Activated CD4-positive, alpha-beta memory T cell treated with anti-CD3 and anti-CD28 coated beads for 36 hours (primary cell): ENCODE measurements around the gene FRMD8. TPM values are rescaled to one million over a fixed set of nuclear protein-coding genes. Genes with fewer than 3 reads are reported as not detected.

Experiments
- CTCF ChIA-PET: fragments of 350-600 bp; sonication (Branson Sonifier 250); formaldehyde crosslinking; loops from one replicate; lab custom pipeline; 2021; ENCODE audit warnings: antibody characterized with exemption, inconsistent platforms; lab: Charles Lee
- POLR2A ChIA-PET: fragments of 350-600 bp; sonication (Branson Sonifier 250); formaldehyde crosslinking; loops from one replicate; lab custom pipeline; 2021; ENCODE audit warnings: antibody characterized with exemption; lab: Charles Lee
- DNase-seq: peaks from one replicate; pipeline ENCODE4 v3.0.0-alpha.2; 2020
- H3K27ac Mint-ChIP-seq: one replicate; pipeline ENCODE4 v1.8.0; 2021; ENCODE audit warnings: mixed read lengths
- H3K27me3 Mint-ChIP-seq: one replicate; pipeline ENCODE4 v1.8.0; 2021; ENCODE audit warnings: mixed read lengths
- H3K36me3 Mint-ChIP-seq: one replicate; pipeline ENCODE4 v1.8.0; 2021; ENCODE audit warnings: mixed read lengths
- H3K4me1 Mint-ChIP-seq: one replicate; pipeline ENCODE4 v1.8.0; 2021; ENCODE audit warnings: low read depth, mixed read lengths
- H3K4me3 Mint-ChIP-seq: one replicate; pipeline ENCODE4 v1.8.0; 2021; ENCODE audit warnings: mild to moderate bottlenecking, mixed read lengths
- H3K9me3 Mint-ChIP-seq: one replicate; pipeline ENCODE4 v1.8.0; 2021; ENCODE audit warnings: mixed read lengths
- intact Hi-C: fragments of 100-400 bp; cut with micrococcal nuclease; formaldehyde crosslinking; loops from one replicate; pipeline ENCODE4 v1.15.1; 2023
- total RNA-seq, 2 experiments: library from RNA; stranded (reverse); gene quantifications; one replicate each; pipeline ENCODE4 v1.2.3, GENCODE V29; 2021

FRMD8 gene
- total RNA-seq, 2 experiments from 2014 or later, result 34.7 to 37.9 TPM

- ChIA-PET CTCF (interaction anchor here (0.6 to 2.3 kb wide), 5 partner anchors 32 to 92 kb away, joined by 3 to 8 read pairs (median 4); no protein-coding TSS in a partner anchor), POLR2A (interaction anchor here (1.0 to 5.3 kb wide), 11 partner anchors 33 to 123 kb away, joined by 3 to 39 read pairs (median 5); partner anchors contain the start of genes MALAT1 and NEAT1)
- Mint-ChIP-seq H3K9me3 (no peaks in the 10 kb centered on the region), H3K4me3 (peak overlapping the region; percentile 46), H3K4me1 (peaks cover 53% of the 10 kb centered on the region), H3K27ac (peak overlapping the region; percentile 97), H3K27me3 (no peaks in the 10 kb centered on the region), H3K36me3 (peaks cover 7% of the 10 kb centered on the region)
- no peak for DNase-seq
- intact Hi-C loops, result loop anchor here (2.0 to 5.0 kb wide), 3 partner anchors 113 to 279 kb away; partner anchors contain the start of genes FAM89B, RELA and ZNRD2
Measured at GRCh38 chr11:65383778-65384177, 2.7 kb upstream of the FRMD8 start.

GRCh38 chr11:65384301-65384889, 2.0 kb upstream of the FRMD8 start:
- intact Hi-C loops, result loop anchor here (5.0 kb wide), 1 partner anchor 188 kb away; the partner anchor contains the start of genes FAM89B and ZNRD2
- Mint-ChIP-seq H3K27ac (peak overlapping the region; percentile 97), H3K36me3 (peaks cover 11% of the 10 kb centered on the region), H3K4me3 (peak overlapping the region; percentile 46), H3K4me1 (peaks cover 59% of the 10 kb centered on the region), H3K9me3 (no peaks in the 10 kb centered on the region), H3K27me3 (no peaks in the 10 kb centered on the region)
- peak; percentile 49 for DNase-seq
- ChIA-PET CTCF (interaction anchor here (0.8 to 2.3 kb wide), 4 partner anchors 32 to 88 kb away, joined by 3 to 8 read pairs (median 4); no protein-coding TSS in a partner anchor), POLR2A (interaction anchor here (0.7 to 5.3 kb wide), 12 partner anchors 32 to 185 kb away, joined by 3 to 39 read pairs (median 6); partner anchors contain the start of genes MALAT1 and NEAT1)

DNA sequence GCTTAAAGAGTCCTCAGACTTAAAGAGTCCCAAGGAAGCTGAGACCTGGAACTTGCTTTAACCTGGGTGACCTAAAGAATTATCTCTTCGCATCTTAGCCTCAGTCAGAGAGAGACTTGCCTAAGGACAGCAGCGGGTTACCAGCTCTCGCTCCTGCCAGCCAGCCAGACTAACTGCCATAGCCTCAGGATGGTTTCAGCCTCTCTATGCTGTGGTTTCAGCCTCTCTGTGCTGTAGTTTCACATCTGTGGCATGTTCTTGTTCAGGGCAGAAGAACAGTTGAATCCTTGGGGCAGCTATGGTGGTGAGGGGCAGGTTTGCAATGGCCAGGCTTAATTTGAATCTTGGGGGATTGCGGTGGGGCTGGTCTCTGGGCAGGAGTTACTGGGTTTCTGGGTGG, 2.3 kb downstream of the FRMD8 start:
- H3K27me3 Mint-ChIP-seq, result no peaks in the 10 kb centered on the region
- POLR2A ChIA-PET, result interaction anchor here (1.2 to 4.4 kb wide), 4 partner anchors 27 to 118 kb away, joined by 3 to 26 read pairs (median 4); no protein-coding TSS in a partner anchor
- peaks cover 64% of the 10 kb centered on the region for H3K4me1 Mint-ChIP-seq
- intact Hi-C loops, result no loop called here
- peaks cover 20% of the 10 kb centered on the region for H3K36me3 Mint-ChIP-seq
- no peak for DNase-seq
- CTCF ChIA-PET, result interaction anchor here (1.2 to 3.2 kb wide), 3 partner anchors 27 to 152 kb away, joined by 5 to 37 read pairs (median 9); no protein-coding TSS in a partner anchor
- H3K4me3 Mint-ChIP-seq, result no peak overlapping the region
- no peaks in the 10 kb centered on the region for H3K9me3 Mint-ChIP-seq
- H3K27ac Mint-ChIP-seq, result peak overlapping the region; percentile 14

GRCh38 chr11:65389294-65389980, 3.0 kb downstream of the FRMD8 start:
- Mint-ChIP-seq H3K36me3 (peaks cover 20% of the 10 kb centered on the region), H3K4me1 (peaks cover 57% of the 10 kb centered on the region), H3K27ac (no peak overlapping the region), H3K4me3 (no peak overlapping the region), H3K27me3 (no peaks in the 10 kb centered on the region), H3K9me3 (no peaks in the 10 kb centered on the region)
- POLR2A ChIA-PET, result interaction anchor here (1.2 kb wide), 1 partner anchor 30 kb away, joined by 3 read pairs; no protein-coding TSS in a partner anchor
- intact Hi-C loops, result no loop called here
- CTCF ChIA-PET, result interaction anchor here (1.0 to 3.2 kb wide), 2 partner anchors 23 to 27 kb away, joined by 3 to 37 read pairs; no protein-coding TSS in a partner anchor
- no peak for DNase-seq

GRCh38 chr11:65390099-65390941, 3.9 kb downstream of the FRMD8 start:
- ChIA-PET CTCF (interaction anchor here (0.9 to 1.0 kb wide), 2 partner anchors 24 to 120 kb away, joined by 3 read pairs; no protein-coding TSS in a partner anchor), POLR2A (interaction anchor here (0.9 kb wide), 1 partner anchor 31 kb away, joined by 3 read pairs; no protein-coding TSS in a partner anchor)
- Mint-ChIP-seq H3K36me3 (peaks cover 20% of the 10 kb centered on the region), H3K9me3 (no peaks in the 10 kb centered on the region), H3K27ac (no peak overlapping the region), H3K4me3 (no peak overlapping the region), H3K4me1 (peaks cover 48% of the 10 kb centered on the region), H3K27me3 (no peaks in the 10 kb centered on the region)
- no peak for DNase-seq
- intact Hi-C loops, result no loop called here

- no peak for DNase-seq
- H3K4me1 Mint-ChIP-seq, result peaks cover 43% of the 10 kb centered on the region
- no peaks in the 10 kb centered on the region for H3K27me3 Mint-ChIP-seq
- peaks cover 20% of the 10 kb centered on the region for H3K36me3 Mint-ChIP-seq
- H3K4me3 Mint-ChIP-seq, result no peak overlapping the region
- ChIA-PET CTCF (interaction anchor here (0.9 to 1.3 kb wide), 2 partner anchors 119 to 120 kb away, joined by 3 read pairs; no protein-coding TSS in a partner anchor), POLR2A (interaction anchor here (0.9 kb wide), 1 partner anchor 30 kb away, joined by 3 read pairs; no protein-coding TSS in a partner anchor)
- intact Hi-C loops, result no loop called here
- no peaks in the 10 kb centered on the region for H3K9me3 Mint-ChIP-seq
- peak overlapping the region; percentile 43 for H3K27ac Mint-ChIP-seq
Measured at GRCh38 chr11:65390996-65391395, 4.6 kb downstream of the FRMD8 start.

- POLR2A ChIA-PET, result no interaction called here
- H3K27ac Mint-ChIP-seq, result no peak overlapping the region
- H3K27me3 Mint-ChIP-seq, result no peaks in the 10 kb centered on the region
- CTCF ChIA-PET, result interaction anchor here (1.3 kb wide), 1 partner anchor 118 kb away, joined by 3 read pairs; no protein-coding TSS in a partner anchor
- no peak for DNase-seq
- intact Hi-C loops, result no loop called here
- H3K4me3 Mint-ChIP-seq, result no peak overlapping the region
- peaks cover 36% of the 10 kb centered on the region for H3K4me1 Mint-ChIP-seq
- no peaks in the 10 kb centered on the region for H3K9me3 Mint-ChIP-seq
- H3K36me3 Mint-ChIP-seq, result peaks cover 22% of the 10 kb centered on the region
Measured at GRCh38 chr11:65392186-65392829, 5.9 kb downstream of the FRMD8 start.

DNA sequence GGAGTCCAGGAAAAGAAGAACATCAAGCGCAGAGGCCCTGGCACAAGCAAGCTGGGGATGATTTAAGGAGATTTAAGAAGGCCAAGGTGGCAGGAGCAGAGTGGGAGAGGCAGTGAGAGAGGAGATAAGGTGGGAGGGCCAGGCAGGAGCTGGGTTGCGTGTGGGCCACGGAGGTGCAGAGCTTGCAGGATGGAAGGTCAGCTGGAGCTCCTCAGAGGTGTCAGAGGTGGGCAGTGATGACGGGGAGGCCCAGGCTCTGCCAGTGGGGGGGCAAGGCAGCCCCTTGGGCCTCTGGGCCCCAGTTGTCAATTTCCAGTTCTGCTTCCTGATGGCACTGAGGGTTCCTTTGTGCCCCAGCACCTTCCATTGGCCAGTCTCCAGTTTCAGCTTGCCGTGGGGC, 6.5 kb downstream of the FRMD8 start:
- no peak overlapping the region for H3K4me3 Mint-ChIP-seq
- H3K27me3 Mint-ChIP-seq, result no peaks in the 10 kb centered on the region
- ChIA-PET POLR2A (no interaction called here), CTCF (interaction anchor here (1.5 kb wide), 1 partner anchor 63 kb away, joined by 3 read pairs; no protein-coding TSS in a partner anchor)
- no peaks in the 10 kb centered on the region for H3K9me3 Mint-ChIP-seq
- DNase-seq, result no peak
- peaks cover 23% of the 10 kb centered on the region for H3K36me3 Mint-ChIP-seq
- H3K4me1 Mint-ChIP-seq, result peaks cover 34% of the 10 kb centered on the region
- H3K27ac Mint-ChIP-seq, result no peak overlapping the region
- intact Hi-C loops, result no loop called here

DNA sequence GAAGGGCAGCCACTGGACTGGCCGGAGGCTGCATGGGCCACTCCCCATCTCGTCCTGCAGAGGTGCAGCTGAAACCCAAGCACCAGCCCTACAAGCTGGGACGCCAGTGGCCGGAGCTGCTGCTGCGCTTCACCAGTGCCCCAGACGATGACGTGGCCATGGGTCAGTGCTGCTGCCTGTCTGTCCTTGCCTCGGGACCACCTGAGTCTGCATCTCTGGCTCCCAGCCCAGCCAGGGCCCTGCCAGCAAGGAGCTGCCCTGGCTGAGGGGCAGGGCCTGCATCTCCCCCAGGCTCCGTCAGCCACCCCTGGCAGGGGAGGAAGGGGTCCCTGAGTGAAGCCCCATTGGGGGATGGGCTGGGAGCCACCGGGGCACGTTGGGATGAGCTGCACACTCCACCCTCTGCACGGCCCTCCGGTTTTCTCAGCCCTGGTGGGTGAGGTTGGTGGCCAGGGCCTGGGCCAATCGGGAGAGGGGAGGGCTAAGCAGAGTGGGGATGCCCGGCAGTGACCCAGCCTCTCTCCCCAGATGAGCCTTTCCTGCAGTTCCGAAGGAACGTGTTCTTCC, 7.2 kb downstream of the FRMD8 start:
- H3K4me1 Mint-ChIP-seq, result peaks cover 27% of the 10 kb centered on the region
- intact Hi-C loops, result no loop called here
- H3K27ac Mint-ChIP-seq, result no peak overlapping the region
- no peaks in the 10 kb centered on the region for H3K9me3 Mint-ChIP-seq
- POLR2A ChIA-PET, result no interaction called here
- H3K36me3 Mint-ChIP-seq, result peaks cover 24% of the 10 kb centered on the region
- no peaks in the 10 kb centered on the region for H3K27me3 Mint-ChIP-seq
- CTCF ChIA-PET, result interaction anchor here (1.5 kb wide), 1 partner anchor 64 kb away, joined by 3 read pairs; no protein-coding TSS in a partner anchor
- H3K4me3 Mint-ChIP-seq, result no peak overlapping the region
- no peak for DNase-seq

- no peaks in the 10 kb centered on the region for H3K9me3 Mint-ChIP-seq
- no peak overlapping the region for H3K4me3 Mint-ChIP-seq
- H3K27ac Mint-ChIP-seq, result no peak overlapping the region
- intact Hi-C loops, result no loop called here
- POLR2A ChIA-PET, result no interaction called here
- no peak for DNase-seq
- H3K36me3 Mint-ChIP-seq, result peaks cover 22% of the 10 kb centered on the region
- CTCF ChIA-PET, result interaction anchor here (1.5 kb wide), 1 partner anchor 64 kb away, joined by 3 read pairs; no protein-coding TSS in a partner anchor
- H3K27me3 Mint-ChIP-seq, result no peaks in the 10 kb centered on the region
- H3K4me1 Mint-ChIP-seq, result peaks cover 21% of the 10 kb centered on the region
Measured at GRCh38 chr11:65394125-65394536, 7.7 kb downstream of the FRMD8 start.
